Measurements from ENCODE around the gene CALCB. TPM values are rescaled to one million over a fixed set of nuclear protein-coding genes. Genes with fewer than 3 reads are reported as not detected.
A peak's percentile ranks its signal among the peaks of the same experiment; 100 is the strongest.

Gene CALCB
- total RNA-seq, 1 donor from 2014 or later, result 0.18 TPM

DNA sequence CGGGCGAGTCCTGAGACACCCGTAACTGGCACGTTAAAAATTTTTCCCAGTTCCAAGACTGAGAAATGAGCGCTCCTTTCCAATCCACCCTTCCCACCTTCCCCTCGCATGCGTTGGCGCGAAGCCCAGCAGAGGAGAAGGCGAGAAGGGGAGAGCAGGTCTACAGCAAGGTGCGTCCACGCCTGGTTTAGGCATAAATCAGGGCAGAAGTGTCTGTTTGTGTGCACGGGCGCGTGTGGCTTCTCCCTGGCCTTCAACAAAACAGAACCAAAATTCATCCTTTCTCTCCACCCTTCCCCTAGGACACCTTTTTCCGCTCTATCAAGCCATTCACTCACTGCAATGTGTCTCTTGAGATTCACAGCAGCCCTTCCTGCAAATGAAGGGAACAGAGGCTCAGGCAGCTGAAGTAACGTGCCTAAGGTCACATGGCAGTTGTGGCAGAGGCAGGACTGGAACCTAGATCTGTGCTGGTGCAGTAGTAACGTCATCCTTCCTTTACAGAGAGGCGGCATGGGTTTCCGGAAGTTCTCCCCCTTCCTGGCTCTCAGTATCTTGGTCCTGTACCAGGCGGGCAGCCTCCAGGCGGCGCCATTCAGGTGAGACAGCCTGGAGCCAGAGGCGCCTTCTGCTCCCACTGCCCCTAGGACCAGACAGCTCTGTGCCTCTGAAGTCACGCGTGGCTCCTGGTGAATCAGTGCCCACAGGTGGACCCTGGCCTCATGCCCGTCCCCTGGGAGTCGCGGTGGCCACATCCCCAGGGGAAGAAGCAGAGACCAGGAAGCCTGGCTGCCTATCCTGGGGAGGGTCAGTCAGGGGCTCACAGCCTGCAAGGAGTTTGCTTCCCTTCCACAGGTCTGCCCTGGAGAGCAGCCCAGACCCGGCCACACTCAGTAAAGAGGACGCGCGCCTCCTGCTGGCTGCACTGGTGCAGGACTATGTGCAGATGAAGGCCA, 1.1 kb downstream of the CALCB start:
- ATAC-seq, result peak; percentile 96

DNA sequence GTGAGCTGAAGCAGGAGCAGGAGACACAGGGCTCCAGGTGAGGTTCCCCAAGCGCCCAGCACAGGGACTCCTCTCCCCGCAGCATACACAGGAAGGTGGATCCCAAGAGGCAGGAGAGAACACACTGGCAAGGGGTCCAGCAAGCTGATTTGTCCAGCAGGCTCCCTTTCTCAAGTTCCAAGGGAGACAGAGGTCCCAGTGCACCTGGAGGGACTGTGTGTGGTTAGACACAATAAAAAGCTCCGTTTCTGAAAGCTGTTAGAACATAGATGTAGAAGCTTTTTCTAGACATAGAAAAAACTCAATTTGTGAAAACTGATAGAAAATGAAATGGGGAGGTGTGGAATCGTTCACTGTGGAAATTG, 1.8 kb downstream of the CALCB start:
- no peak for ATAC-seq

More for the DNA sequence above, 1.1 kb downstream of the CALCB start:
- DNase-seq (ENCODE audit: low spot score), result peak; percentile 89

DNA sequence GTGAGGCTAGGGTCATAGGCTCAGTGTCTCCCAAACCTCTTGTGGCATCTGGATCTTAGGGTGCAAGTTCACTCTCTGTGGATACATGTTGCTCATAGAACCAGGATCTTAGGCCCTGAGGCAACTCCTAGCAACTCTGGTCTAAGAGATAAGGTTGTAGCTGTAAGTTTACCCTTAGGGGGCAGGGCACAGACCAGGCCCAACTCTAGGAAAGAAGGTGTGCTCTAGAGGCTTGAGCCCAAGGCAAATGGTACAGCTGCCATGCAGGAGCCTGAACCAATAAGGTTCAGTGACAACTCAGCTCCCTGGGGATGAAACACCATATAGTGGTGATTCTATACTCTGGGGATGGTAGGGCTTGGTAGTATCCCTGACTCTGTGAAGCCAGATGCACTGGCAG, 17.8 kb downstream of the CALCB start:
- no peak for ATAC-seq

More for the DNA sequence above, 1.8 kb downstream of the CALCB start:
- no peak for DNase-seq (ENCODE audit: low spot score)

DNA sequence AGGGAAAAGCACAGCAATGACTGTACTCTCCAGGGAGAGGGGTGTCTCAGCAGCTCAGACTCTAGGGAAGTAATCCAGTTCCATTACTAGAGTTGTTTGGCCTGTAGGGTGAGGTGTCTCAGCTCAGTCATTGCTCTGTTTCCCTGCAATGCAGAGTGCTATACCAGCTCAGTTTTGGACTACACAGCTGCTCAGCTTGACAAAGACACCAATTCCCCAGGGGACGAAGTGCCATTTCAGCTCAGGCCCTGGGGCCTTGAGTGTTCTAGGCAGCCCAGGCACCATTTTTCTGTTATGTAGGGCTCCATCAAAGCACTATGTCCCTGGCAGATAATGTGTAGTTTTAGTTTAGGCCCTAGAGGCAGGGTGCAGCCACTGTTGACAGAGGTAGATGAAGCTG, 18.2 kb downstream of the CALCB start:
- ATAC-seq (no peak), DNase-seq (ENCODE audit: low spot score) (no peak)

More for the DNA sequence above, 17.8 kb downstream of the CALCB start:
- no peak for DNase-seq (ENCODE audit: low spot score)

DNA sequence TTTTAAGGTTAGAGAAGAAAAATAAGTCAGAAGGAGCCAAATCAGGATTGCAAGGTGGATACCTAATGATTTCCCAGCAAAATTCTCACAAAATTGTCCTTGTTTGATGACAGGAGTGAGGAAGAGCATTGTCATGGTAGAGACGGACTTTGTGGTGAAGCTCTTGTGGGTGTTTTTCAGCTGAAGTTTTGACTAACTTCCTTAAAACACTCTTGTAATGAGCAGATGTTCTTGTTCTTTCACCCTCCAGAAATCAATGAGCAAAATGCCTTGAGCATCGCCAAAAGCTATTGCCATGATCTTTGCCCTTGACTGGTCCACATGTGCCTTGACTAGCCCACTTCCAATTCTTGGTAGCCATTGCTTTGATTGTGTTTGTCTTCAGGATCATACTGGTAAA, 20.0 kb downstream of the CALCB start:
- no peak for ATAC-seq
- DNase-seq (ENCODE audit: low spot score), result no peak

DNA sequence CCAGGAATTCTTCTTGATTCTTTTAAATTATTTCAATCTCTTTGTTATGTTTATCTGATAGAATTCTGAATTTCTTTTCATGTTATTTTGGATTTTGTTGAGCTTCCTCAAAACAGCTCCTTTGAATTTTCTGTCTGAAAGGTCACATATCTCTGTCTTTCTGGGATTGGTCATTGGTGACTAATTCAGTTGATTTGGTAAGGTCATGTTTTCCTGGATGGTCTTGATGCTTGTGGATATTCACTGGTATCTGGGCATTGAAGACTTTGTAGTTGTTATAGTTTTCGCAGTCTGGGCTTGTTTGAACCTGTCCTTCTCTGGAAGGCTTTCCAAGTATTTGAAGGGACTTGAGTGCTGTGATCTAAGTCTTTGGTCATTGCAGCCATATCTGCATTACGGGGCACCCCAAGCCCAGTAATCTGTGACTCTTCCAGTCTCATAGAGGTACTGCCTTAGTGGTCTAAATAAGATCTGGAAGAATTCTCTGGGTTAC, 22.4 kb downstream of the CALCB start:
- DNase-seq (ENCODE audit: low spot score), result no peak

DNA sequence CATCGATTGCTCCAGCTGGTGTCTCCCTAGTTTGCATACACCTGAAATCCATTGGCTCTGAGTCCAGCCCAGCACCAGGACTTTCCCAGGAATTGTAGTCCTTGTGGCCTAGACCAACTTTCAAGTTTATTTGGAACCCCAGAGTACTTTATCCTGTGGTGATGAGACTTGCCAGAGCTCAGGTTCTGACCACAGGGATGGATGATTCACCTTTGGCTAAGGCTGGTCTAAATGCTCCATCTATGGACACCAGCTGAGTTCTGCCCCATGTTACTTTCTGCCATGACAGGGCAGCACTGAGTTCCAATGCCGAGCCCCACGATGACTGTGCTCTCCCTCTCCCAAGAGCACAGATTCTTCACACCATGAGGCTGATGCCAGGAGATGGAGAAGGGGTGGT, 24.0 kb downstream of the CALCB start:
- no peak for ATAC-seq
- no peak for DNase-seq (ENCODE audit: low spot score)

More for the DNA sequence above, 22.4 kb downstream of the CALCB start:
- ATAC-seq, result no peak

DNA sequence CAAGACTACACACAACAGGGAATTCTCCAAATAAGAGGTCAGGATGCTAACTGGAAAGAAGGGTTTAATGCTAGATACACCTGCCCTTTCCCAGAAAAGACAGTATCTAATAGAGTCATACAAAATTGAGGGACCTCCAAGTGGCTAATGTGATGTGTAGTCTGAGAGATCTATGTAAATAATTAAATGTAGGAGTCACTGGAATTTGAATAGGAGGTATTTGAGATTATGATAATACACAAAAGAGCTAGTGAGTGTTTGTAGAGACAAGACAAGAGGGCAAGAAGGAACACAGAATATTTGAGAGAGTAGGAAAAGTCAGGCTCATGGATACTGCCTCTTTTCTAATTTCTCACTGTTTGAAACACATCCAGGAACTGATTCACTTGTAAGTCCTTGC, 25.9 kb downstream of the CALCB start:
- DNase-seq (ENCODE audit: low spot score) (no peak), ATAC-seq (no peak)

DNA sequence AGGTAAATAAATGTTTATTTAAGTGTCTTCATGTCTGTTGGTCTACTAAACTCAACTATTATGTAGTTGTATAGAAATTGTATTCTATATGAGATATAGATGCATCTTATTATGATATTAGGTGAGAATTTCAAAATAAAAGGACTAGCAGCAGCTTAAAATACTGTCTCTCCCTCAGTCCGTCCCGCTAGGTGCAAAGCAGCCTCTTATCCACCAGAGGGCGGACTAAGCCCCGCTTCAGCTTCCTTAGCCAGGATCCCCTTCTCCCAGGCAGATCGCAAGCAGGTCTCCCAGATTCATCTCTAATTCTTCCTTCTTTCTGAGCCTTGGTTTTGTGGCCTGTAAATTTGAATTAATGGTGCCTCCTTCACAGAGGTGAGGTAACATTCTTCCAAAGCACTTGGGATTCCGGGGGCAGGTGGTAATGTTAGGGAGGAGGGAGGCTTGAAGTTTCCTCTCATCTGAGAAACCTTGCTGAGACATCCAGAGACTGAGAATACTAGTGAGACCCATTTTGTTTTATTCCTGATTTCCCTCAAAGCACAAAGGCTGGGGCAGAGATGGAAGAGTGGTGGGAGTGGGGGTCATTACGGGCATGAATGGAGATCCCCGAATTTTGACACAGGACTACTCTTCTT, 27.8 kb downstream of the CALCB start:
- ATAC-seq (peak; percentile 100), DNase-seq (ENCODE audit: low spot score) (peak; percentile 70)

DNA sequence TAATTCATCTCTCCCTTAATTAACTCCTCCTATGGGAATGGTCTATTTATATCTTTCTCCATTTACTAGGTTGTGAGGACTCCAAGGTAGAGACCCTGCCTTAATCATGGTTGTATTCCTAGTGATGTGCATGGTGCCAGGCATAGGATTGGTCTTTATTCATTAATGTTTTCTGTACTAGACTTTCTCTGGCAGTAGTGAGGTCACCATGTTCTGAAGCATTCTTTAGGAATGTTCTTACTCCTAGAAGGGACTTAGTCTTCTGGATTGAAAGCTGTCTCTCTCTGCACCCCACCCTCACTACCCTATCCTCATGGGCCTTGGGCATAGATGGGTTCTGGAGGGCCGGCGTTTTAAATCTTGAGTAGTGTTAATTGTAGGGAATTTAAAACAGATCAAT, 30.8 kb downstream of the CALCB start:
- ATAC-seq (no peak), DNase-seq (ENCODE audit: low spot score) (no peak)

DNA sequence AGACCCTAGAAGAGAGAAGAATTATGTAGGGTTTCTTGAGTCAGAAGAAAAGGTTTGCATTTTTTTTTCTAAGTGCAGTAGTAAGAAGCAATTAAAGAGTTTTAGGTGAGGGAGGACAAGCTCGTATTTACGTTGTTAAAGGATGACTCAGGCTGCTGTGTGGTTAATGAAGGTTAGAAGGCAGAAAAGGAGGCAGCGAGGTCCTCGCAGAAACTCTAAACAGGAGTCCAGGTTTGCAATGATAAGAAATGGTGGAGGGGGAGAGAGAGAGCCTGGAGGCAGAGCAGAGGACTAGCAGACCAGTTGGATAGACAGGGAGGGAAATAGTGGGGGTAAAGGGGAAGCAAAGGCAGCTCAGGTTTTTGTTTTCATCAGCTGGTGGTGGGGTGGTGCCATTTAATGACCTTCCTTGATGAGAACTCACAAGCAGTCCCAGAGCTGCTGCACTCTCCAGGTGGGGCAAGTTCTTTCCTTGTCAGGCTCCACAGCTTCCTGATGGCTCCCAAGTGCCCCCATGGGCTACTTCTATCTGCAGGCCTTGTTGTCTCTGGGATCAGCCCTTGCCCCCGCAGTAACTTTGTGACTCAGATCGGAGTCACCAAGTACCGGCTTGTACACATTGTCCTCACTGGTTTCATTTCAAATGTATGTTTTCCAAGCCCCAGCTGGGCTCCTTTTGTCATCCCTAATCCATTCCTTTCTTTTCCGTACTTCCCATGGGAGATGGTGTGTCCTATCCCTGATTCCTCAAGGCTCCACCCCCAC, 33.0 kb downstream of the CALCB start:
- ATAC-seq, result no peak
- no peak for DNase-seq (ENCODE audit: low spot score)

DNA sequence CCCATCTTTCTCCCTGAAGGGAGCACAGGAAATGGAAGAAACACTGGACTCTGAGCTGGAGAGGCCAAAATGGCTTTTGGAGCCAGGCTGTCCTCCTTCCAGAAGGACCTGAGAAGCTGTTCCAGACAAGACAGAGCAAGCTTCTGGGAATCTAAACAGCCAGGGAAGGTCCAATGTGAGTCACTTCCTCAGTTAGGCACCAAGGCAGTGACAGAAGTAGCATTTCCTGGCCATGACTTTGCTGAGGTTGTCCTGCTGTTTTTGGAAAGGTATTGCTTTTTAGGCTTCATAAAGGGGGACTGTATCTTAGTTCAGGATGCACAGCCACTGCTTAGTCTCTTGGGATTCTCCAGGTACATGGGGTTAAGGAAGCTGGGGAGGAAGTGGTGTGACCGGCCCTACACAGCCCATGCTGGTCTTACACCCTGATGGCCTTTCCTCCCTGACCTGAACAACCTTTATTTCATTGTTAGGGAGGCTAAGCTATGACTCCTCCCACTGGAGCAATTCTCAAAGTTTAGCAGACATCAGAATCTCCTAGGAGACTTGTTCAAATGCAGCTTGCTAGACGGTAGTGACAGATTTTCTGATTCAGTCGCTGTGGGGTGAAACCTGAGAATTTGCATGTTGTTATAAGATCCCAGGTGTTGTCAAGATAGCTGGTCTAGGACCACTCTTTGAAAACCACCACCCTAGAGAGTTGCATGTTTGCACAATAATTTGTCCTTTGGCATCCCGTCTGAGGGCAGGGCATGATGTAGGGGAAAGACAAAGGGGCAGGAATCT, 34.5 kb downstream of the CALCB start:
- DNase-seq (ENCODE audit: low spot score), result no peak
- no peak for ATAC-seq

DNA sequence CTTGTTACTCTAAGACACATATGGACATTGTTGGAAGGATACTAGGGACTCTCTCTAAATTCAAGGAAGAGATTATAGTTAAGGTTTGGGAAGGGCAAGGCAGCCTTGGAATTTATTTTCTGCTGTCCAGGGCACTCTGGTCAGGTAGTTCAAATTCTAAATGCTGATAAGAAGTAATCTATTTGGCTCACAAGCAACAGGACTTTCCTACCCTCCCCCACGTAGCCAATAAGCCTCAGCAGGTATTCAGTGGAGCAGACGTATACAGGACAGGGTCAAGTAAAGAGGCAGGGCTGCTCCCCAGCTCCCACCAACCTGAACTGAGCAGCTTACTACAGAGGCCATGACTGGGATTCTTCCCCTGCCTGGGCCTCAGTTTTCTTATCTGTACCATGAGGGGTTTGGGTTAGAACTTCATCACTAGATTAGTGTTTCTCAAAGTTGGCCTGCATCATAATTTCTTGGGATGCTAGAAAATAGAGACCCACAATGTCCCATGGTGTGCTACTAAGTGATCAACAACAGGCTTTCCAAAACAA, 35.3 kb downstream of the CALCB start:
- no peak for DNase-seq (ENCODE audit: low spot score)

DNA sequence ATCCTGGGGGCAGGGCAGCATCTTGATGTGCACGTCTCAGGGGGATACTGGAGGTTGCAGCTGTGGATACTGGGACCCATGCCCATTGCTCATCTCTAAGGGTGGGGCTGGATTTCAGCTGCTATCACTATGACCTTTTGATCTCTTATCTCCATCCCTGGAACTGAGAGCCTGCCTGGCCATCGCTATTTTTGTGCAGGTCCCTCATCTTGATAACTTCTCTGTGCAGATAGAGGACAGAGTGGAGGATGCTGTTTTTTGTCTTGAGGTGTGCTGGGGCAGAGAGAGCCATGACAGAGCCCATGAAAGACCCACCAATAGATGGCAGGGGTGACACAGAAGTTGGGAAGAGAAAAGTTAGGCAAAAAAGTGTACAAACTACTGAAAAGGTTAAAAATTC, 36.2 kb downstream of the CALCB start:
- ATAC-seq, result no peak
- no peak for DNase-seq (ENCODE audit: low spot score)

More for the DNA sequence above, 35.3 kb downstream of the CALCB start:
- peak; percentile 73 for ATAC-seq

DNA sequence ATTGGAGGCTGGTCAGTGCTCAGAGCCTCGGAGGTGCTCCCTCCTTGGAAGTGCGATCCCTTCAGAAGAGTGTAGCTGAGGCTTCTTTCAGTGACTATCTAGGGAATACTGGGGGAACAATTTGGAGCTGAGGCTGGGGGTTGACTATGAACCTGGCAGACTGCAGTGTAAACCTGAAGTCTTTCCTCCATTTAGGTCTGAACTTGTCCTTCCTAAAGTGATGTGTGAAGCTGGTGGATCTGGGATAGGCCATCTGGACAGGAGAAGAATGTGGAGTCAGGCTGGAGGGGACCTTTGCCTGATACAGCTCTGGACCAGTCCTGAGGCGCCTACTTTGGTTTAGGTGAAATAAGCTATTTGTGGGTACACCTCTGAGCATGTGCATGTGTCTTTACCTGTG, 37.8 kb downstream of the CALCB start:
- ATAC-seq (no peak), DNase-seq (ENCODE audit: low spot score) (no peak)

DNA sequence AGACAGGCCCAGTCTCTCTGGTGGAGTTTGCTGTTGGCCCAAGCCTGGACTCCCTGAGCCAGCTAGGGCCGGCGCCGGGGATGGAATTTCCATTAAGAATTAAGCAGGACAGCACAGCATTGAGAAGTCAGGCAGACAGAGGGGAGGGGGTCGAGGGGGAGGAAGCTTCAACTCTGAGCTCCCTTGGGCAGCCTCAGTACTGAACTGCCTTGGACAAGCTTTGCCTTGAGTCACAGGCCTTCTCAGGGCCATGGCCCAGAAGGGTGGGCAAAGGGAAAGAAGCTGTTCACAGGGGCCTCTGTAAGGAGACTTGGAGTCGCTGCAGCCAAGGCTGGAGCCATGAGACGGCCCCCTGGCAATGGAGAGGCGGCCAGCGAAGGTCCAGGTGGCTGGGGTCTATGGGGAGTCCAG, 38.7 kb downstream of the CALCB start:
- no peak for DNase-seq (ENCODE audit: low spot score)
- ATAC-seq, result no peak

DNA sequence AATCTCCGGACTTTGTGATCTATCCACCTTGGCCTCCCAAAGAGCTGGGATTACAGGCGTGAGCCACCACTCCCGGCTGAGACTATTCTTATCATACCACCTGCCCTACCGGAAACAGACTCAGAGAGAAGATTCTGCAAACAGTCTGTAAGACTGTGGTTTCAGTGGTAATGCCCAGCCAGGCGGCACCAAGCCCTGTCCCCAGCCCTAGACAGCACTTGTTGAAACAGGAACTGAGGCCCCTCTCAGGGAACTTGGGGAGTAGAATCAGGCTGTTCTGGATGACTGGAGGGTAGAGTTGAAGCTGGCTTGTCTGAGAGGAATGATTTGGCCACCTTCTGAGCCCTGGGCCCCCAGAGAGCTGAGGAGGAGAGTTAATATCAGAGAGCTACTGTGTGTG, 40.0 kb downstream of the CALCB start:
- ATAC-seq (no peak), DNase-seq (ENCODE audit: low spot score) (no peak)

DNA sequence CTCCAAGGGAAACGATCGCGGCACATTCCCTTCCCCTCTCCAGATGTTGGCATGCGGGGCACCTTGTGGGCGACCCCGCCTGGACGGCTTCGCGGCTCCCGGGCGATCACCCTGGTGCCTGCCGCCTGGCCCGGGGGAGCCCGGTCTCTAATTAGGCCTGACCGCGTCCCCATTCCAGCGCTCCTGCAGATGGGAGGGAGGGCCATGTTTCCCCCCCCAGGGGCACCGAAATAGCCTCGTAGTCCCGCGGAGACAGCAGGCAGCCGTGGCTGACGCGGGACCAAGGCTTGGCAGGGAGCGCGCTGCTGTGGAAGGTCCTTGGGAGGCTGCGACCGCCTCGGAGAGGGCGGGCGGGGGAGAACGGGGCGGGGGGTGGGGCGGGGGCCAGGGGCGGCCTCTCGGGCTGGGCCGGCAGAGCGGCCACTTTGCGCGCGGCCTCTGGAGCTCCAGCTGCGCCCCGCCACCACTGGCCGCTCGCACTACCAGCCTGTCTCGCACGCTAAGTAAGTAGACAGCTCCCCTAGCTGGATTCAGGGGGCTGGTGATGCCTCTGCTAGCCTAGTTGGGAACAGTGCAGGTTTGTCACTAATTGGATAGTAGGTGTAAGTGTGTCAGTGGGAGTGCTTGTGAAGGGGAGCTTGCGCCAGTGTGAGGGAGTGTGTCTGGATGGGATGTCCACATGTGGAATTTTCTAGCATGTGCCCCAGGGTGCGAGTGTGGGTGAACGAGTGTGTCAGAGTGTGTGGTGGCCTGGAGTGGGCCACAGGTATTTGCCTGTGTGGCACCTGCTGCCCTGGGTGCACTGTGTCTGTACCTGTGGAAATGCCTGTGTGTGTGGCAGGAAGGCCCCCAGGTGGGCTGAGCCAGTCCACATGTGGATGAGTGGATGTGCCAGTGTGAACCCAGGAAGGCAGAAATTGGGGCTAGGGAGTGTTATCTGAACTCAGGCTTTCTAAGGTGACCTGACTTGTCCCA, 41.4 kb downstream of the CALCB start, which contains the start of gene INSC:
INSC (plus strand) TSS at position 423 of the 975 bp plus-strand sequence. CDS start 34,252 bp downstream, outside the sequence.
- no peak for DNase-seq (ENCODE audit: low spot score)
- ATAC-seq, result peak; percentile 44

DNA sequence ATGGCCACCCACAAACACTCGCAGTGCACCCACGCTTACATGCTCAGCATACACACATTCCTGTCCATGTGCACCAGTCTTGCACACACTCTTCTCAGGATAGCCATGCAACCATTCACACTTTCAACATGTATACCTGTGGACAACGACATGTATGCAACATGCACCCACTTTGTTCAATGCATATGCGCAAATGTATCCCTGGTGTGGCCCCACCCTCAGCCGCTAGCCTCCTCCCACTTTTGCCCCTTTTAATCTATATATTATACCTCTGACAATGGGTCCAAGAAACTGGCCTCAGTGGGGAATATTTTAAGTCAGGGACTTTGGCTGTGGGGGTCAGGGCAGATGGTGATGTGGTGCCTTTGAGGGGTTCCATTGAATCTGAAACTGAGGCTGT, 42.3 kb downstream of the CALCB start:
- ATAC-seq (no peak), DNase-seq (ENCODE audit: low spot score) (no peak)

Measured in left lobe of liver (tissue), 2 donors.